DMS79 treated with DMSO at 0.1 percent for 48 hours (cell line): Measurements from ENCODE around the gene UPK3BL2.
"Not testable (repeated sequence)": the region's sequence is repeated elsewhere in the genome, so short reads cannot be mapped to it uniquely, and the experiment has no call there.

Source experiments
- DNase-seq: peaks from one replicate; lab custom pipeline; 2025; lab: John Stamatoyannopoulos, UW

The UPK3BL2 gene

GRCh38 chr7:102493220-102493935, 50.1 kb downstream of the UPK3BL2 start:
- not testable (repeated sequence) for DNase-seq

GRCh38 chr7:102490529-102491075, 52.9 kb downstream of the UPK3BL2 start:
- DNase-seq: not testable (repeated sequence)
